Measurements from ENCODE around the gene CENPU.
"Not testable (repeated sequence)": the region's sequence is repeated elsewhere in the genome, so short reads cannot be mapped to it uniquely, and the experiment has no call there.

CENPU gene

GRCh38 chr4:184662236-184662635 lies 71.7 kb downstream of the CENPU start:
- DNase-seq, result no peak

- DNase-seq, result no peak
These were observed 72.9 kb downstream of the CENPU start for GRCh38 chr4:184660978-184661377.

GRCh38 chr4:184657820-184658219 lies 76.1 kb downstream of the CENPU start:
- not testable (repeated sequence) for DNase-seq

- no peak for DNase-seq
These were observed 76.8 kb downstream of the CENPU start for GRCh38 chr4:184657144-184657543.

- DNase-seq, result no peak
These were observed 77.7 kb downstream of the CENPU start for GRCh38 chr4:184655889-184656869.

- no peak for DNase-seq
These were observed 80.2 kb downstream of the CENPU start for GRCh38 chr4:184653650-184654049.

- DNase-seq, result not testable (repeated sequence)
These were observed 81.2 kb downstream of the CENPU start for GRCh38 chr4:184652681-184653080.

GRCh38 chr4:184651899-184652298 lies 82.0 kb downstream of the CENPU start:
- no peak for DNase-seq

- peak; percentile 83 for DNase-seq
These were observed 83.7 kb downstream of the CENPU start for GRCh38 chr4:184649971-184650855.

- peak; percentile 98 for DNase-seq
These were observed 84.6 kb downstream of the CENPU start, which contains the start of the genes CASP3 and PRIMPOL for GRCh38 chr4:184649026-184649970. TSS of gene CASP3 (minus strand) at chr4:184649447. CDS start at chr4:184638453, 10,994 bp downstream. TSS of gene PRIMPOL (plus strand) at chr4:184649738. CDS start at chr4:184657141, 7,403 bp downstream.

- peak; percentile 76 for DNase-seq
These were observed 85.4 kb downstream of the CENPU start for GRCh38 chr4:184648313-184649025.

GRCh38 chr4:184648054-184648312 lies 85.9 kb downstream of the CENPU start:
- no peak for DNase-seq

GRCh38 chr4:184647266-184648053 lies 86.4 kb downstream of the CENPU start:
- DNase-seq, result peak; percentile 53

- DNase-seq, result no peak
These were observed 87.8 kb downstream of the CENPU start for GRCh38 chr4:184645904-184646610.

GRCh38 chr4:184644553-184645307 lies 89.2 kb downstream of the CENPU start:
- DNase-seq, result no peak
